C1 segment of cervical spinal cord (tissue), 14 donors: Measurements from ENCODE around the gene FOXN3.
A peak's percentile ranks its signal among the peaks of the same experiment; 100 is the strongest.
"Not testable (repeated sequence)": the region's sequence is repeated elsewhere in the genome, so short reads cannot be mapped to it uniquely, and the experiment has no call there.

Experiments used
- DNase-seq, 14 donors: peaks; one replicate each; lab custom pipeline; 2025; lab: John Stamatoyannopoulos, UW

Gene FOXN3

GRCh38 chr14:89303456-89304435, 113.3 kb downstream of the FOXN3 start:
- peak in 11 of 14 donors; percentile 25 to 69 (median 39) for DNase-seq

- no peak for DNase-seq
These were observed 114.6 kb downstream of the FOXN3 start for GRCh38 chr14:89302396-89302950.

GRCh38 chr14:89299587-89299986, 117.4 kb downstream of the FOXN3 start:
- DNase-seq = no peak

GRCh38 chr14:89298056-89298834, 118.8 kb downstream of the FOXN3 start:
- no peak for DNase-seq

- no peak for DNase-seq
These were observed 120.7 kb downstream of the FOXN3 start for GRCh38 chr14:89296281-89296745.

GRCh38 chr14:89294872-89295271, 122.2 kb downstream of the FOXN3 start:
- peak in 1 of 14 donors; percentile 89 for DNase-seq

- not testable (repeated sequence) for DNase-seq
These were observed 122.6 kb downstream of the FOXN3 start for GRCh38 chr14:89294469-89294868.

GRCh38 chr14:89294060-89294459, 123.0 kb downstream of the FOXN3 start:
- no peak for DNase-seq

GRCh38 chr14:89293314-89293916, 123.6 kb downstream of the FOXN3 start:
- no peak for DNase-seq

- no peak for DNase-seq
These were observed 124.3 kb downstream of the FOXN3 start for GRCh38 chr14:89292579-89293313.

GRCh38 chr14:89291351-89291940, 125.6 kb downstream of the FOXN3 start:
- no peak for DNase-seq

- DNase-seq = no peak
These were observed 126.2 kb downstream of the FOXN3 start for GRCh38 chr14:89290813-89291212.

GRCh38 chr14:89289477-89289876, 127.6 kb downstream of the FOXN3 start:
- DNase-seq = no peak

- DNase-seq = no peak
These were observed 128.9 kb downstream of the FOXN3 start for GRCh38 chr14:89288114-89288513.

GRCh38 chr14:89284333-89285058, 132.5 kb downstream of the FOXN3 start:
- no peak for DNase-seq

GRCh38 chr14:89283327-89284060, 133.5 kb downstream of the FOXN3 start:
- DNase-seq = no peak

GRCh38 chr14:89282191-89282590, 134.8 kb downstream of the FOXN3 start:
- DNase-seq = no peak

- DNase-seq = no peak
These were observed 136.4 kb downstream of the FOXN3 start for GRCh38 chr14:89280600-89280999.

- DNase-seq = no peak
These were observed 137.3 kb downstream of the FOXN3 start for GRCh38 chr14:89279649-89280232.
